Colon (tissue), 2 donors: ENCODE measurements around the gene OBSL1.
A peak's percentile ranks its signal among the peaks of the same experiment; 100 is the strongest.

ENCODE experiments used
- FAIRE-seq: peaks from 2 replicates; lab custom pipeline; 2012; peaks lifted over from hg19 to GRCh38; lab: Jason Lieb, UNC
- donor health status: control.
- donor health status: control.

The OBSL1 gene

GRCh38 chr2:219548990-219549389 is 22.3 kb downstream of the OBSL1 start:
- no peak for FAIRE-seq

DNA sequence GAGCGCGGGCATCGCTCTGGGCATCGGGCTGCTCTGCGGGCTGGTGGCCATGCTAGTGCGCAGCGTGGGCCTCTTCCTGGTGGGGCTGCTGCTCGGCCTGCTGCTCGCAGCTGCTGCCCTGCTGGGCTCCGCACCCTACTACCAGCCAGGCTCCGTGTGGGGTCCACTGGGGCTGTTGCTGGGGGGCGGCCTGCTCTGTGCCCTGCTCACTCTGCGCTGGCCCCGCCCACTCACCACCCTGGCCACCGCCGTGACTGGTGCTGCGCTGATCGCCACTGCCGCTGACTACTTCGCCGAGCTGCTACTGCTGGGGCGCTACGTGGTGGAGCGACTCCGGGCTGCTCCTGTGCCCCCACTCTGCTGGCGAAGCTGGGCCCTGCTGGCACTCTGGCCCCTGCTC is 23.7 kb downstream of the OBSL1 start:
- no peak for FAIRE-seq

- FAIRE-seq: no peak
Measured at GRCh38 chr2:219545943-219546352, 25.4 kb downstream of the OBSL1 start.

DNA sequence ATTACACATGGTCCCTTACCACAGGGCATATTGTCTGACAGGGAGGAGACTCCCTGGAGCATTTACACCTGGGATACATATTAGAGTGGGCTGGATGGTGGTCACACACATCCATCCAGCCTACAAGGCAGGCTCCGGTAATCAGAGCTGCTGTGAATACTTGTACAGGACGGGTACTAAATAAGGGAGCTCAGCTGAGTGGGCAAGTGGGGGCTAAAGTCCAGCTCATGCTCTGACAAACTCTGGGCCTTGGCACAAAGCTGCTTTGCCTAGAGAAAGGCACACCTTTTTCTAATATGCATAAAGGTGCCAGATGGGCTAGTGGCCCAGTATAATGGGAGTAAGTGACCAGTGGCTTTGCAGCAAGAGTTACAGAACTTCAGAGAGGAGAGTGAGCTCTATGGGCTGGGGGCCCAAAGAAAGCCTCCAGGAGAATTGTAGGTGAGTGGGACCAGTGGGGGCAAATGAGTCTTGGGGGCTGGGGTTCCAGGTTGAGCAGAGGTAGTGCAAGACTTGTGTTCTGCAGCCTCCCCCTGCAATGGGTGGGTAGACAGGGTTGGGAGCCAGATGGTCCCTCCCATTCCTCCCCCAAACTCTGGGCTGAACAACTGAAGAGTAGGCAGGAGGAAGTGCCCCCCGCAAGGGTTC is 25.9 kb downstream of the OBSL1 start:
- FAIRE-seq: no peak

DNA sequence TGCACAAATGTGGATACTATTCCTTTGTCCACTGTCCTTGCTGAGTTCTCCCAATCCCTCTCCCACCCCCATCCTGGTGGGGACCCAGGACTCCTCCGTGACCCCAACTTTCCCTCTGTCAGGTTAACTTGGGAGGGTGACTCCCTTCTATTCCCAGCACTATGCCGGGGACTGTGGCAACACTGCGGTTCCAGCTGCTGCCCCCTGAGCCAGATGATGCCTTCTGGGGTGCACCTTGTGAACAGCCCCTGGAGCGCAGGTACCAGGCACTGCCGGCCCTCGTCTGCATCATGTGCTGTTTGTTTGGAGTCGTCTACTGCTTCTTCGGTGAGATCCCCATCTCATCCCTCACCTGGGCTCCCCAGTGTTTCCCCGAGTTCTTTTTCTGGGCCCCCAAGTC is 26.8 kb downstream of the OBSL1 start:
- no peak for FAIRE-seq

- peak; percentile 18 for FAIRE-seq
Measured at GRCh38 chr2:219543596-219544358, 27.6 kb downstream of the OBSL1 start, which contains the start of the genes CHPF and TMEM198. CHPF (minus strand) TSS chr2:219543809; CDS start chr2:219543538, 271 bp downstream. TMEM198 (plus strand) TSS chr2:219544028; CDS start chr2:219544728, 700 bp downstream.

DNA sequence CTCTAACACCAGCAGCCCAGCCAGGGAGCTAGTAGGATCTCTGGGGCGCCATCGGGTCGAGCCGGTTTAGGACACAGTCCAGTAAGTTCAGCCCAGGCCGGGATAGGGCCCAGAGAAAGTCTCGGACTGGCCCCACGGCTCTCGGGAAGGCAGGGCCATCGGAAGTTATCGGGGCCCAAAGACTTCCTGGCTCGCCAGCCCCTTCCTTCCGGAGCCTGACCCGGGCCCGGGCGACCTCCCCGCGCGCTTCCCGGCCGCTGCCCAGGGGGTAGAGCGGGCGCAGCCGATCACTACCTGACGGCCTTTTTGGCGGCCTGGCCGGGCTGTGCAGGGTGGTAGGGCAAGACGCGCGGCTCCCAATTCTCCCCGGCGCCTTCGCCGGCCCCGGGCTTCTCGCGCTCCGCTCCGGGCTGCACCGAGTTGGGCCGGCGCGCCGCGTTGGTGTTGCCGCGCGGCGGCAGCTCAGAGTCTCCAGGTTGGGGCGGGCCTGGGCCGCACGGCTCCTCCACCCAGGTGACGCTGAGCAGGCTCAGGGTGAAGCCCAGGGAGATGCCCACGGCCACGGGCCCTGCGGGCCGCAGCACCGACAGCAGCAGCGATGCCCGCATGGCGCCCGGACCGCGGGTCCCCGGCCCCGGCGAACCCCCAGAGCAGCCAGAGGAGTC is 28.3 kb downstream of the OBSL1 start:
- no peak for FAIRE-seq

DNA sequence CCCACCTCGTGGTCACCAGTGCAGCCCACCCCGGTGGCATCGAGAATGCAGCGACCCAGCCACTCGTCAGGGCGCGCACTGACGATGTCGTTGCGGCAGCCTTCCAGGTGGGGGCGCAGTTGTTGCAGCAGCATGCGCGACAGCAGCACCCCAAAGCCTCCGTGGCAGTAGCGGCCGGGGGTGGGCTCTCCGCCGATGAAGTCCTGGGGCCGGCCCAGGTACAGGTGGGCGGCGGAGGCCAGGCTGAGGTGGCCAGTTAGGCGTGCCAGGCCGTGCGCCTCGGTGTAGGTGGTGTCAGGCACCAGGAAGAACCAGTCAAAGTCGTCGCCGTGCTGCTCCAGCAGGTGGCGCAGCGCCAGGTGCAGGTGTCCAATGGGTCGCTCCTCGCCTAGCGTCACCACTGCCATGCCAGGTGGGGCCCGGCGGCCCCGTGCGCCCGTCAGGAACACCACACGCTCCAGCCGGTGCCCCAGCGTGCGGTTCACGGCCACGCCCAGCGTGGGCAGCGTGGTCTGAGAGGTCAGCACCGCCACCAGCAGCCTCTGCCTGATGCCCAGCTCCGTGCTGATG is 29.6 kb downstream of the OBSL1 start:
- FAIRE-seq: no peak

DNA sequence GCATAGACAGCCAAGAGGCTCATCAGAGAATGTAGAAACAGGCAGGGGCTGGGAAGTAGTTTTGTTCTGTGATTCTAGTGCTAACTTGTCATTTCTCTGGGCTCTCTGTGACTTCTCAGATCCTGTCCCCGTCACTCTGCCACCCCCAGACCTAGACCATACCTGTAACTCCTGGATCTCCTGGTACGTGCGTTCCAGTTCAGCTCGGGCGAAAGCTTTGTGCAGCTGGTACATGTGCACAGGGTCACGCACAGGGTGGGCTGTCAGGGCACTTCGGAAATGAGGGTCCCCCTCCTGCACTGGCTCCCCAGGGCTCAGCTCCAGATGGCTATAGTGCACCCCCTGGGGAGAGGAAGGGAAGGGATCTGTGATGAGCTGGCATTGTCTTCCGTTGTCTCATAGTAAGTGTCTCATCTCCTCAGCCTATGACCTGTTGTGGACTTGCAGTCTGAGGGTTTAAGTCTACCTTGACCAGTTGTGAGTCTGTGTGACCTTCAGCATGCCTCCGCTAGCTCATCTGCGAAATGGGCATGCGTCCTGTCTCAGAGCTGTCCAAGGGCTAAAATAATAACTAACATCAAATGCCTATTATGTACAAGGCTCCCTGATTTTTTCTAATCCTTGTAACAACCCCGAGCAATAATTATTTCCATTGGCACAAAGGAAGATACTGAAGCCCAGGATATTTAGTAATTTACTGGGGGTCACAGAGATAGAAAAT is 30.4 kb downstream of the OBSL1 start:
- no peak for FAIRE-seq

GRCh38 chr2:219539926-219540678 is 31.2 kb downstream of the OBSL1 start:
- no peak for FAIRE-seq

DNA sequence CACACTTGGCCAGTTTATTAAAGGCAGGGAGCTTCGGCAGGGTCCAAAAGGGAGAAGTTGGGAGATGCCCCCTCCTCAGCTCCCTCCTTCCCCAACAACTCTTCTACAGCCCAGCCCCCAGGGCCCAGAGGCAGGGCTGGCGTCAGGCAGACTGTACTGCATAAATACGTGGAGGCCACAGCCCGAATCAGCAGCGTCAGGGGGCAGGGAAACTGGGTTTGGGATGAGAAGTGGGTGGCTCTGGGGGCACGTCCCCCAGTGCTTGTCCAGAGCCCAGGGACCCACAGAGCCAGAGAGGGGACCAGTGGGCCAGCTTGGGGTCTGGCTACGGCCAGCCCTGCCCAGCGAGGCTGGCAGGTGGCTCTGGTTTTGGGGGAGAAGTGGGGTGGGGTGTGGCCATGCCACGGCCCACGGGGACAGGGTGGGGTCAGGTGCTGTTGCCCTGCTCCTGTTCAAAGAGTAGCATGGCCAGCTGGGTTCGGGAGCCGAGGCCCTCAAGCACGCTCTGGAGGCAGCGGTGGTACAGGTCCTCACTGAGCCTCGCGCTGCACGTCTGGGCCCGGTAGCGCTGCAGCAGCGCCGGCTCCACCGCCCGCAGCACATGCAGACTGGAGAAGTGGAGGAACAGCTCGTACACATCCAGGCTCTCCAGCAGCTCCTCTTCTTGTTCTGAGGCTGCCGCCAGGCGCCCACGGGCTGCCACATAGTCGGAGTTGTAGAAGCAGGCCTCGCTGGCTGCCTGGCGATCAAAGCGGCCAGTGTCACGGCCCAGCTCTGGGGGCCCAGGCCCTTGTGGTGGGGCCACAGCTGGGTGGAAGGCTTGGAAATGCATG is 32.2 kb downstream of the OBSL1 start:
- FAIRE-seq: no peak

DNA sequence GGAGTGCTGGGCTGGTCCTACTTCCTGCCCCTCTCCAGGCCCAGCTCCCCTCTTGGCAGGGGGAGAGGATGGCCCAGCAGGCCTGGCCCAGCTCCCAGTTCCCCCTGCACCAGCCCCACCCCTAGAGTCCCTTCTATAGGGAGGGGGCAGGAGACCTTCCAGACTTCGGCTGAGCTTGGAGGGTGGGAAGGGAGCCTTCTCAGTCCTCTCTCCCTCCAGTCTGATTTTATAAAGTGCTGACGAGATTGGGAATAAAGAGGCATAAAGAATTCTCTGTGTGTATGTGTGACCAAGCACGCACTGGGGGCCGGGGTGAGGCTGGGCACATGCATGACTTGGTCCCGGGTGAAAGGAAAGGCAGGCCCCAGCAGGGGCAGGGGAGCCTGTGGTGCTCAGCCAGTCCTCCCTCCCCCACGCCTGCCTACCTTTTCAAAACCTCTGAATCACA is 32.8 kb downstream of the OBSL1 start:
- no peak for FAIRE-seq

DNA sequence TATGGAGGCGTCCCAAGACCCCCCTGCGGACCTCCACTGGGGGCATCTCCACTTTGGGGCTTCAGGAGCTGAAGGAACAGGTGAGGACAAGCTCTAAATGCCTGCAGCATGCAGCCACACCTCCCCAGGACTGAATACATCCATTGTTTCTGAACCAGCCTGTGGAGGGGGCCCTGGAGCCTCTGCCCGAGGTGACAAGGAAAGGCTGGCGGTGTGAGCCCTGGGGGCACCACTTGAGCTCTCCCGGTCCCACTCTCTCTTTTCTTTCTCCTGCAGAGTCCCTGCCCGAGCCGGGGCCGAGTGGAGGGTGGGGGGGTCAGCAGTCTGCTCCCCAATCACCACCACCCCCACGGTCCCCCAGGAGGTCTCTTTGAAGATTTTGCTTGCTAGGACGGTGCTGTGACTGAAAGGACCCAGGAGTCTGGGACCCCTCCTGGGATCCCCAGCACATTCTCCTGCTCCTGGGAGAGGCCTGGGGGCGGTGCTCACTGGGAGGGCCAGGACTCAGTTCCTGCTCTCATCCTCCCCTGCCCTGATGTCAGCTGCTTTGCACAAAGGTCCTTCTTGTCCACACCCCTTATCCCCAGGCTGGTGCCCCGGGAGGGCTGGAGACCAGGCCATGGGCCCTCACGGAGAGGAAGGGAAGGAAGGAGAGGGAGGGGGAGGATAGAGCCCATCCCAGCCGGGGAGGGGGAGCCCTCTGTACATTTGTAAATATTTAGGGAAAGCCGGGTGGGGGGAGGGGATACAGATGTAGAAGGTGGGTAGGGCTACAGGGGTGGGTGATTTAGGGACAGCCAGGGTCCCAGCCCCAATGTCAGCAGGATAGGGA is 33.5 kb downstream of the OBSL1 start:
- no peak for FAIRE-seq

GRCh38 chr2:219536967-219537366 is 34.4 kb downstream of the OBSL1 start:
- no peak for FAIRE-seq

GRCh38 chr2:219536425-219536824 is 34.9 kb downstream of the OBSL1 start:
- no peak for FAIRE-seq

DNA sequence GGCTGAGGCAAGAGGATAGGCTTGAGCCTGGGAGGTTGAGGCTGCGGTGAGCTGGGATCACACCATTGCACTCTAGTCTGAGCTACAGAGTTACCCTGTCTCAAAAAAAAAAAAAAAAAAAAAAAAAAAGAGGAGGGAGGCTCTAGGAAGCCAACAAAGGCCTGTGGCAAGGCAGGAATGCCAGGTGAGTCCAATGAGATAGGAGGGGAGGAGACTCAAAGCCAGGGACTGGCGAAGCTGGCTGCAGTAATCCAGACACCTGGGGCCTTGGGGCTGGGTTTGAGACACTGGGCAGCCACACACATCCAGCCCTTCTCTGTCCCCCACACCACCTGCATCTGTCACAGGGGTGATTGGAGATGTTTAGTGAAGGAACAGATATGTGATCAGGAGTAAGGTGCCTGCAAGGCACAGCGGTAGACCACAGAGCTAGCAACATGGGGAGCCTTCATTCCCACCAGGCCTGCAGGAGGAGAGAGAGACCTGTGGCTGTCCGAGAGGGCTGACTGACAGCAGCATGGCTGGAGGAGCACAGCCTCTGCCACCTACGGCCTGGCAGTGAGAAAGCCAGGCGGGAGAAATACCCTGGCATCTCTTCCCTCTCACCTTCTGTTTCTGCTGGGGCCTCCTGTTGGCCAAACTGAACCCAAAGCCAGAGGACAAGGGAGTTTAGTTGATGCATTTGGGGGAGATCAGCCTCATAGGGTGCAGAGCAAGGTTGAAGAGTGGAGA is 37.2 kb downstream of the OBSL1 start:
- no peak for FAIRE-seq

GRCh38 chr2:219532378-219532649 is 39.0 kb downstream of the OBSL1 start:
- FAIRE-seq: no peak

DNA sequence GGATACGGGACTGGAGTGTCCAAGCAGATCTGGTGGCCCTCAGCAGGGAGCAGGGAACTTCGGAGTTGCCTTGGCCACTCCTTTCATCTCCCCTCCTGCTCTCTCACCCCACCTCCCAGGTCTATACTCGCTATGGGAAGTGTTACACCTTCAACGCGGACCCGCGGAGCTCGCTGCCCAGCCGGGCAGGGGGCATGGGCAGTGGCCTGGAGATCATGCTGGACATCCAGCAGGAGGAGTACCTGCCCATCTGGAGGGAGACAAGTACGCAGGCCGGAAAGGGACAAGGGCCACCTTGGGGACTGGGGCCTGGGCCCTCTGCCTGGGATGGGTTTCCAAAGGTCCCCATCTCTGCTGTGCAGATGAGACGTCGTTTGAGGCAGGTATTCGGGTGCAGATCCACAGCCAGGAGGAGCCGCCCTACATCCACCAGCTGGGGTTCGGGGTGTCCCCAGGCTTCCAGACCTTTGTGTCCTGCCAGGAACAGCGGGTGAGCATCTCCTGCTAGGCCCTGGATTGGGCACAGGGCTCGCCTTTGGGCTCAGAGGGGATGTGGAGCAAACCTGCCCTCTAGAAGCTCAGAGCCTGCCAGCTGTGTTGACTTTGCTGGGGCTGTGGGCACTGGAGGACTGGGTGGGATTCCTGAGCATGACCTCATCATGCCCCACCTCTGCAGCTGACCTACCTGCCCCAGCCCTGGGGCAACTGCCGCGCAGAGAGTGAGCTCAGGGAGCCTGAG is 39.5 kb downstream of the OBSL1 start:
- no peak for FAIRE-seq
